NCI-H345 (cell line): Measurements from ENCODE around the gene AP2A2.

Source experiments
- DNase-seq: peaks from one replicate; lab custom pipeline; 2025; lab: John Stamatoyannopoulos, UW

AP2A2 gene

DNA sequence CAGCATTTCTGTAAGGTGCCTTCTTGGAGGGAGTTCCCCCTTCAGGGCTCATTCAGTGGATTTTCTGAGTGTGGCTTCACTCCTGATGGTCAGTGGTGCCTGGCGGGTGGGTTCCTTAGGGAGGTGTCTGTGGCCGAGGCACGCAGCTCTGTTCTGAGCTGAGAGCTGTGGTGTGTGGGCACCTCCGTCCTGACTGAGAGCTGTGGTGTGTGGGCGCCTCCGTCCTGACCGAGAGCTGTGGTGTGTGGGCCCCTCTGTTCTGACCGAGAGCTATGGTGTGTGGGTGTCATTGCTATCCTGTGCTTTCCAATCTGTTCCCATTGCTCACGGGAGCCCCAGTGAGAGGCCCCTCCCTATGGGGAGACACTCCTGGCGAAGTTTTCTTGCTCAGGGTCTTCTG, 71.0 kb downstream of the AP2A2 start:
- no peak for DNase-seq

DNA sequence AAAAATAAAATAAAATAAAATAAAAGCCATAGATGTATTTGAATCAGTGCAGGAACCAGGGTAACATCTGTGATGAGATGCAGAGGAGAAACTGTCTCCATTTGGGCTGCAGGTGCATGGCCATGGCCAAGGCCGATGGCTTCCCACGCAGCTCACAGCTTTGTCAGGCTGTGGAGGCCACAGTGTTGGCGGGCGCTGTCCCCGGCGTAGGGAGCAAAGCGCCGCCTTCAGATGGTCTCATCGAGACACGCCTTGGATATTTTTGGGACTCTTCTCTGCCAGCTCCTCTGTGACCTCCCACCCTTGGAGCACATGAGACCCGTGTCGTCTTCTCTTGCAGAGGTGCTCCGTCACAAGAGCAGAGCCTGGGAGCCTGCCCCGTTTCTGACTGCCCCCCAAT, 72.2 kb downstream of the AP2A2 start:
- DNase-seq, result no peak

DNA sequence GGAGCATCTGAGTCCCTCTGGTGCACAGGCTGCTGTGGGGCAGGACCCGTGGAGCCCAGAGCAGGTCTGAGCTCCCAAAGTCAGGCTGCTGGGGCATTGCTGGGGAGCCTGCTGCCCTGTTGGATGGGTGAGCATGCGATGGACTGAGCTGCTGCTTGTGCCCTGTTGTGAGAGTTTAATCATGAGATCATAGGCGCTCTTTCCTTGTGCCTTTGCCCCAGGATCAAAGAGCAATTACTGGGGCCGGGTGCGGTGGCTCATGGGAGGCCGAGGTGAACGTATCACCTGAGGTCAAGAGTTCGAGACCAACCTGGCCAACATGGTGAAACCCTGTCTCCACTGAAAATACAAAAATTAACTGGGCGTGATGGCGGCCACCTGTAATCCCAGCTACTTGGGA, 73.3 kb downstream of the AP2A2 start:
- DNase-seq, result no peak

DNA sequence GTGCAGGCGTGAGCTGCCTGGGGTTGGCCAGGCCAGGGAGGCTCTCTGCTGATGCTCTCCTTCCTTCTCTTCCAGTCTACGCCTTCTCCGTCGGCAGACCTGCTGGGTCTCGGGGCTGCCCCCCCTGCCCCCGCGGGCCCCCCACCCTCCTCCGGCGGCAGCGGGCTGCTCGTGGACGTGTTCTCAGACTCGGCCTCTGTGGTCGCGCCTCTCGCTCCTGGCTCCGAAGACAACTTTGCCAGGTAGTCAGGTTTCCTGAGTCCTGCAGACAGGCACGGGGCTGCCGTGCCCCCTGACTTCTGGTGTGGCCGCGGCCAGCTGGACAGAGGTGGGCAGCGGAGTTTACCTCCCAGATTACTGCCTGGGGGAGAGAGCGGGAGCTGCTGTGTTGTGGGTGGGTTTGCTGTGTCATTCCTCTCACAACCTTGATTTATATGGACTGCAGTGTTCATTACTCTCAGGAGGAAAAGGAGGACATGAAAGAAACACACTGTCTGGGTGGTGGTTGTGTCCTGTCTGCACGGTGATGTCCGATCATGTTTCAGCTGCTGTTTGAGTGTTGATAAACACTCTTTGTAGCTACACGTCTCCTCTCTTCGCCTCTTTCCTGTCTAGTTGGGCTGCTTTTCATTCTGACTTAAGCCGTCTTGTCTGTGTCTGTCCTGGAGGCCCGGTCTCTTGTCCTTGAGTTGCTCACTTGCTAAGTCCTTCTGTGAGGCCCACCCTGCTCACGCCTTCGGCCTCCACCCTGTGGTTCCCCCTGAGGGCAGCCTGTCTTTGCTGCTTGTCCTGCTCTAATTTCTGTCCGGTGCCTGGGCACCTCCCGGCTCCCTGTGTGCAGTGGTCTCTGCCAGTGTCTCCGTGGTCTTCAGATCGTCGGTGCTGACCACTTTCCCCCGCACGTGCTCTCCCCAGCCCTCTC, 74.9 kb downstream of the AP2A2 start:
- DNase-seq, result no peak

DNA sequence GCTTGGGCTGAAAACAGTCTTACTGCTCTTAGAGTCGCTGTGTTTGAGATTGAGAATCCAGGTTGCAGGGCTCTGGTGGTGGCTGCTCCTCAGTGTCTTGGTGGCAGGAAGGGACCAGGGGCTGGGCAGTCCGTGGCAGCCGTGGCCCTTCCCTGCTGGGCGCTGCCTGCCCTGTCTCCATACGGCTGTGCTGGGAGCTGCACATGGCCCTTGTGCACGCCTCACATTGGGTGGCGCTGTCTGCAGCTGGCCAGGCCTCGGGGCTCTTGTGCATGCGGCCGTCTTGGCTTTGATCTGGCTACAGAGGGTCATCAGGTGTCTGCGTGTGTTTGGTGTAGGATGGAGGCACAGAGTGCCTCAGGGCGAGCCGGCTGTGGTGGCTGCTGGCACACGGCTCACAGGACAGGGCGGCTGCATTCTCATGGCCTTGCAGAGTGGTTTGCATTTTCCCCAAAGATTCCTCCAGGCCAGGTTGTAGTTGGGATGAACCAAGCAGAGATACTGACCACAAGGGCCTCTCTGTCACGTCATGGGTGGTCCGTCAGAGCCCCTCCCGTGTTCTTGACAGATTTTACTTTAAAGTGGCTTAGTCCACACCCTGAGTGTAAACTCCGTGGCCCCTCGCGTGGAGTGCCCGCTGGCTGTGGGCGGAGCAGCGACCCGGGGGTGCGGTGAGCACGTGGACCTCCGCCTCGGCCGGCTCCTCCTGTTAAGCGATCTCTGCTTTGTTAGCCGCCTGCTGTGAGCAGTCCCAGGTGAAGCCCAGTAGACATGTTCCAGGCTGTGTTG, 76.1 kb downstream of the AP2A2 start:
- no peak for DNase-seq

DNA sequence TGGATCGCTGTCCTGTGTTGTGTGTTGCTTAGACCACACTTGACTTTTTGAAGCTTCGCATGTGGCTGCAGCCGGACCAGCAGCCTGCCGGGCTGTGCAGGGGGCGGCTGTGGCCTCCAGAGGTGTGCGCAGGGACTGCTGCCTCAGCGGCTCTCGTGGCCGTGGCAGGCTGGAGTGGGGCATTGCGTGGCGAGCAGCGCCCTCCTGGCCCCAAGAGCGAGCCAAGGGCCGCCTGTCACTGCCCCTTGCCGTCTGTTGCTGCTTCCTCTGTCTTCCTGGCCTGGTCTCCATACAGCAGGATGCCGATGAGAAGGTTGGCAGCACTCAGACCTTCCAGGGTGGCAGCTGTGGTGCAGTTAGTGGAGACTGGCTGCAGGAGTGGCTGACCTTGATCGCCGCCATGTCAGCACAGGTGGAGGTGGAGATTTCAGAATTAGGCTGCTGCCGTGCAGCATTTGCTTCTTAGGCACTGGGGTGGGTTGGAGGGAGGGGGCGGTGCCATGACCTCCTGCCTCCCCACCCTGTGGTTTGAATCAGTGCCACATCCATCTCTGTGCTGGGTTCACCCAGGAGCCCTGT, 76.8 kb downstream of the AP2A2 start:
- no peak for DNase-seq

DNA sequence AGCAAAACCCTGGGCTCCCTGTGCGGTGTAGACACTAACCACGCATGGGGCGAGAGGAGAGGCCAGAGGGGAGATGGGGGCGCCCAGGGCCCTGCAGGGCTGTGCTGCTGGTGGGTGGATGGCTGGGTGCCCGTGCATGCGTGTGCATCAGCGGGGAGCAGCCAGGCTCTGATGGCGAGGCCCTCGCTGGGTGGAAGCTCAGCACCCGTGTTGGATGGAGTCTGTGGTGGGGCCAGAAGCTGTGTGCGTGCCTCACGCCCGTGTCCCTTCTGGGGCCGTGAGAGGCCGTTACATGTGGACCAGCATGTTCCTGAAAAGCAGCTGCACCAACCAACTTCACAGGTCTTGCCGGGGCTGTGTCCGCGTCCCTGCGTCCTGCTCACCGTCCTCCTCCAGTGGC, 77.5 kb downstream of the AP2A2 start:
- DNase-seq, result no peak

DNA sequence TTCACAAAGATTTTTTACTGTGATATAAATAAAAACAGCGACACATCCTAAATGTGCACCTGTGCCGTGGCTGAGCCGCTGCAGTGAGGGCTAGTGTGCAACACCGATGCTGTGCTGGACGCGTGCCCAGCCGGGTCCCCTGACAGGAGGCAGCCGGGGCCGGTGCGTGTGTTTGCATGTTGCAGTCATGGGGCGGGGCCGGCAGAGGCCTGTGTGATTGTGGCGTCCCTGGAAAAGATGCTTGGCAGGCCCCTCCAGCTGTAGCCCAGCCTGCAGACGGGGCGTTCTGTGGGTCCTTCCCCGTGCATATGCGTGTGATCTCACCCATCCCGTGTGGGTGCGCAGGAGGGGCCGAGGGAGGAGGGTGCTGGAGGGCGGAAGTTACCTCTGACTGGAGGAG, 80.3 kb downstream of the AP2A2 start:
- peak; percentile 95 for DNase-seq

DNA sequence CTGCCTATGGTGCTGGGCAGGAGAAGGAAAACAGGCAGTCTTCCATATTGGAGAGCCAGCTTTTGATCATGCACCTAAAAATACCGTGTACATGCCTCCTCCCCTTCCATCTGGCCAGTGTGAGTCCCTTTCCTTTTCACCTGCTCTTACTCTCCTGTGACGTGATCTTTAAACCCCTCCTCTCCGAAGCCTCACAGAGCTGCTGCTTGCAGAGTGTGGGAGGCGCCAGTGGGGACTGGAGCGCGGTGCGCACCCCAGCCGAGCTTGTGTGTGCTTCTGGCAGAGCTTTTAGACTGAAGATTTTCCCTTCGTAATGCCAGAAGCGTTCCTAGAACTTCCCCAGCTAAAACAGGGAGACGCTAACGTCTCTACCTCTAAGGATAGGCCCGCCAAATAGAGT, 81.1 kb downstream of the AP2A2 start:
- DNase-seq, result peak; percentile 81

DNA sequence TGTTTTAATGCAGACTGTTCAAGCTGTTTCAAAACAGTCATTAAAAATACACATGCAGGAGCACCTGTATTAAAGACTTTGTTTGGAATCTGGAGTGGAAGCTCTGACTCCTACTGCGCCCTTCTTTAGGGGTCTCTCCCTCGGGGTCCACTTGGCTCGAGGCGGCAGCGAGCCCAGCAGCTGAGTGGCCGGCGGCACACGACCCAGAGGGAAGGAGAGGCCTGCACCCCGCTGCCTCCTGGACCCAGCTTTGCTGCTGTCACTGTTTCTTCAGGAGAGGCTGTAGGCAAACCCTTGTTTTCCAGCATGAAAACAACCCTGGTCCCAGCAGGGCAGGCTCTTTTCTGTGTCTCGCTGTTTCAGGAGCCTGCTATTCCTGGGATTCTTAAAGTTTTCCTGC, 81.6 kb downstream of the AP2A2 start:
- no peak for DNase-seq

DNA sequence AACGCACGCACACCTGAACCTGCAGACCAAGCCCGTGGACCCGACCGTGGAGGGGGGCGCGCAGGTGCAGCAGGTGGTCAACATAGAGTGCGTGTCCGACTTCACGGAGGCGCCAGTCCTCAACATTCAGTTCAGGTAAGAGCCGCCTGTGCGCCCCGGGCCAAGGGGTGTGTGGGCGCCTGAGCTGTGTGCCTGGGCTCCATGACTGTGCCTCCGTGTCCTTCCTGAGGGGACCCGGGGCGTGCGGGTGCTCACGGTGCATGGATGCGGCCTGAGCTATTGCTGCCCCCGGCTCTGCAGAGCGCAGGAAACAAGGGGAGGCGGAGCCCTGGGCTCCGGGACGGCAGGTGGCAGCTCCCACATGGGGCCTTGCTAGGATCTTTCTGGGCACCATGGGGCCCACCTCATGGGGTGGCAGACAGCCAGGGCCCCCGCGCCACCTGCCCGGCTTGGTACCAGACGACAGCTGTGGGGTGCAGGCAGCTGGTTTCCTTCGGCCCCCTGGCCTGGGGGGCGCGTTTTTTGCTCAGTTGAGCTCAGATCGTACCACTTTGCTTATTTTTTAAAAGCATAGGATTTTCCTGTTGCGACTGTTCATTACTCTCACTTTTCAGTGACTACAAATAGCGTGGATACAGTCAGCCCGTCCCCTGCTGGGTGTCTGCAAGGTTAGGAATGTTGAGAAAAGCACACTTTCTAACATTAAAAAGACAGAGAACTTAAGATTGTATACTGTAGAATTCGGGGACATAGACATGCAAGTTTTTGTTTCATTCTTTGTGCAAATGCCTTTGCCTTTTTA, 82.5 kb downstream of the AP2A2 start:
- DNase-seq, result peak; percentile 78

DNA sequence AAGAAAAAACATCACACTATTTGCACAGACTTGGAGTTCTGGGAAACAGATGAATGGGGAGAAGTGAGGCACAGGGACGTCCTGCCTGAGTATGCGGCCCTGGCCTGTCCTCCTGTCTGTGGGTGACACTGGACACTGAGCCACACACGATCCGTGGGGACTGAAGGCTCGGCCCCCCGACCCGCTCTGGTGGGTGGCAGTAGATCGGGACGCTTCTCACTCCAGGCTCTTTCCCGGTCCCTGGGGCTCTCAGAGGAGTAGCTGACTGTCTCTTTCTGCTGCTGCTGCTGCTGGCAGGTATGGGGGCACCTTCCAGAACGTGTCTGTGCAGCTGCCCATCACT, 83.1 kb downstream of the AP2A2 start:
- DNase-seq, result no peak

DNA sequence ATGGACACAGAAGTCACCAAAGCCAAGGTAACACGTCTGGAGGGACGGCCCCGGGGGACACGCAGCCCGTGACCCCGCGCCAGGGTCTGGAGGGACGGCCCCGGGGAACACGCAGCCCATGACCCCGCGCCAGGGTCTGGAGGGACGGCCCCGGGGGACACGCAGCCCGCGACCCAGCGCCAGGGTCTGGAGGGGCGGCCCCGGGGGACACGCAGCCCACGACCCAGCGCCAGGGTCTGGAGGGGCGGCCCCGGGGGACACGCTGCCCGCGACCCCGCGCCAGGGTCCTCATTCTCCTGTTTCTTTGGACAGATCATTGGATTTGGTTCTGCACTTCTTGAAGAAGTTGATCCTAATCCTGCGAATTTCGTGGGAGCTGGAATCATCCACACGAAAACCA, 83.7 kb downstream of the AP2A2 start:
- no peak for DNase-seq

DNA sequence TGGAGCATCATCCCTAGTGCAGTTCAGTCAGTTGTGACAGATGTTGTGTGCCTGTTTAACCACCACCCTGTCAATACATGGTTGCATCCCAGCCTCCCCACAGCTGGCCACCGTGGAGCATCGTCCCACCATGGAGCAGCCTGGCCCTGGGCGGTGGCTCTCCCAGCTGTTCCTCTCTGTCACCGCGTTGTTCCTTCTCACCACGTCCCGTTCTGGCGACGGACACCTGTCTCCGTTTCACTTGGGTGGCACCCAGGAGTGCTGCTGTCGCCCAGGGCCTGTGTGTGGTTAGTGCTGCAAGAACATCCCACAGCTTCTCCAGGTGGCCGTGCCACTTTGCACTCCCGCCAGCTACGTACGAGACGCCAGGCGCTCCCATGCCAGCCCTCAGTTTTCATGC, 84.3 kb downstream of the AP2A2 start:
- DNase-seq, result no peak

DNA sequence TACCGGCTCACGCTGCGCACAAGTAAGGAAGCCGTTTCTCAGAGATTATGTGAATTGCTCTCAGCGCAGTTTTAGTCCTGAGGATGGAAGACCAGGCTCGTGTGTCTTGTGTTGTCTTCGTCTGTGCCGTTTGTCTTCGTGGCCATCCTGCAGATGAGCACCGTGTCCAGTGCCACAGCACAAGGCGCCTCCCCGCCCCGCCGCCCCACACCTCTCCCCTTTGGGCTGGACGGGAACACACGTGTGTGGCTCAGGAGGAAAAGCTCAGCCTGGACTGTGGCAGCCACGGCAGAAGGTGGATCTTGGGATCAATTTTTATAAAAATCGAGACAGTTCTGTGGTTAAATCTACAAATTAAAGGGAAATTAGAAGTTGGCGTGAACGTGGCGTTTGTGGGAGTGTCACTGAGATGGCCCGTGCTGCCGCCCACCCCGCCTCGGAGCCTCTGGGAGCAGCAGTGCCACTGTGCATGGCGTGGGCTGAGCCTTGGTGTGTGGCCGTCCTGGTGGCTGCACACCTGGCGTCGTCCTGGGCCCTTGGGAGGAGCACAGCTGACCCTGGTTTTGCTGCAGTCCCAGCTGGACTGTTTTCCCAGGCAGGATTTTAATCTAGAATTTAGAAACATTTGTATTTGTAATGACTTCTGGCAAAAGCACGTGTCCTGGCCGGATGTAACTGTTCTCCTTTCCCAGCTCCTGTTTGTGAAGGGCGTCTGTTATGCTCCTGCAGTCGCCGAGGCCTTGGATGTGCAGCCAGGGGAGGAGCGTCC, 85.1 kb downstream of the AP2A2 start:
- no peak for DNase-seq

DNA sequence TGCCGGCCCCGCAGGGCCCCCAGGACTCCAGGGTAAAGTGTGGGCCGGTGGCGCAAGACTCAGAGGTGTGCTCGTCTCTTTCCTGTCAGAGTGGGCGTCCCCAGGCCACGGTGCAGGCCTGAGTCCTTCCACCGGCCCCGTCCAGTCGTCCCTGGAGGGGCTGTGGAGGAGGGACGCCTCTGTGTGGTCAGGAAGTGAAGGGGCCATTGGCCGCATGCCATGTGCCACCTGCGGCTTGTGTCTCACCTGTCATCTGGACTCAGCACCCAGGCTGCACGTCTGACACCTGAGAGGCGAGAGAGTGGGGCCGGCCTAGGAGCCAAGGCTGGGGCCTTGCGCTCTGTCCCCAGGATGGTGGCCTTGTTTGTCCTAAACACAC, 85.6 kb downstream of the AP2A2 start:
- DNase-seq, result no peak

DNA sequence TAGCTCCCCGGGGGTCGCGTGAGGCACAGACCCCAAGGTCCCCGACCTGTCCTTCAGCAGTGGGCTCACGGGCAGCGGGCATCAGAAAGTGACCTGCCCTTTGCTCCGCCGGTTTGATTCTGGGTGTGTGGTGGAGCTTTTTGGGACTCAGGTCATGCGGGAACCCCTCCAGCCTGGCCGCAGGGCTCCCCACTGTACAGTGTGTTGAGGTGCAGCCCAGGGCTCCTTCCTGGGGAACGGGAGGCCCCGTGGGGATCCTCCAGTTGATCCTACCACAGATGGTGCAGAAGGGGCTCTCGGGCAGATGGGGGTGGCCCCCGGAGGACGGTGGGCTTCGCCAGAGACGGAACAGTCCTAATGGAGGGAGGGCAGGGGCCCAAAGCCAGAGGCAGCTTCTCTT, 86.6 kb downstream of the AP2A2 start:
- DNase-seq, result no peak

DNA sequence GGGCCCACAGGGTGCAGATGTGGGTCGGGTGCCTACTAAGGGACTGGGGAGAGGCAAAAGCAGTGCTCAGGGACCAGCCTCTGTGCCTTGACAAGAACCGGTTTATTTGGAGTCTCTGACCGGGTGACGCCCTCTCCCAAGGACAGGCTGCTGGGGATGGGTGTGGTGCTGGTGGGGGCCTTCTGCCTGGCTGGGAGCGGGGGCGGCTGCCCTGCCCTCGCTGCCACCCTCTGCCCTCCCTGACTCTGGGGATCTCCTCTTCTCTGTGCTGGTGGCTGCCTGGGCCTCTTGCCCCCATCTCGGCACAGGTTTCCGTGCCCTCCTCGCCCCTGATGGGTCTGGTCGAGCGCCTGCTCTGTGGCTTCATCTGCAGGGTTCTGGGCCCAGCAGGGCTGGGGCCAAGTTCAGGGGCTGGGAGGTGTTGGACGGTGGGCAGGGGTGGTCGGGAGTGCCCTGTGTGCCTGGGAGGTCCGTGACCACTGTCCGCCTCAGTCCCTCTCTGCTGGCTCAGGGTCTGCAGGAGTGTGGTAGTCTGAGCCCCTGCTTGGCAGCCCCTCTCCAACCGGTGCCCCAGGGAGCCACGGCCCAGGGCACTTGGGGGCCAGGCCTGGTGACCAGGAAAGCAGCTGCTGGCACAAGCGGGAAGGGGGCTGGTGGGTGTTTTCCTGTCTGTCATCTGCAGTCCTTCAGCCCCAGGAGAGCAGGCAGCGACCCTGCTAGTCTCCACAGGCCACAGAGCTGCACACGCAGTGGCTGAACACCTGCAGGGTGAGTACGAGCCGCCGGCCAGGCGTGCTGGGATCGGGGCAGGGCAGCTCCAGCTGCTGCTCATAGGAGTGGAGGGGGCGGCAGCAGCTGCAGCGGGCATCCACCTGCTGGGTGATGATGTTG, 87.3 kb downstream of the AP2A2 start:
- peak; percentile 87 for DNase-seq

DNA sequence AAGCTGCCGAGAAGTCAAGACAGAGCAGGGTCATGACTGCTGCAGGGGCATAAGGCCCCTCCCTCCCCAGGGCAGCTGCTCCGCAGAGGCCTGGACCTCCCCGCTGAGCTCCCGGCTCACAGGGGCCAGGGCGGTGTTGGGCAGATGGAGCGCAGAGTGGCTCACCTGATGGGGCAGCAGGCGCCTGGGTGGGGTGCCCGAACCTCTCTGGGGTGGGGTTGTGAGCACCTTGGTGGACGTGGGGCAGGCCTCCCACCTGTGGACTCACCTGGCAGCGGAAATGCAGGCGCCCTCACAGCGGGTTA, 87.9 kb downstream of the AP2A2 start:
- DNase-seq, result no peak

DNA sequence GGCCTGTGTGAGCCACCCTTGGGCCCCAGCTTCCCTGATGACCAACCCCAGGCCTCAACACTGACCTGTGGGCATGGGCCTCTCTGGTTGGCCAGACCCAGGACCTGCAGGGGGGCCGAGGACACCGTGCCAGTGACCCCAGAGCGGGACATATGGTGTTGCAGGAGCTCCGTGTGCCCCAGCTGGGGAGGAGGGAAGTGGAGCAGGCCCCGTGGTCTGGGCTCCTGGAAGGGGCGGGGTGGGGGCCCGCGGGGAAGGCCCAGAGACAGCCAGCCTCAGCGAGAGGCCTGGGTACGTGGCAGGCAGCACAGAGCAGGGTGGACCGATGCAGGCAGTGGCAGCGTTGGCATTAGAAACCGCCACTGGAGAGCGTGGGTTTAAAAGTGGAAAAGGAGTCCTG, 88.6 kb downstream of the AP2A2 start:
- no peak for DNase-seq

DNA sequence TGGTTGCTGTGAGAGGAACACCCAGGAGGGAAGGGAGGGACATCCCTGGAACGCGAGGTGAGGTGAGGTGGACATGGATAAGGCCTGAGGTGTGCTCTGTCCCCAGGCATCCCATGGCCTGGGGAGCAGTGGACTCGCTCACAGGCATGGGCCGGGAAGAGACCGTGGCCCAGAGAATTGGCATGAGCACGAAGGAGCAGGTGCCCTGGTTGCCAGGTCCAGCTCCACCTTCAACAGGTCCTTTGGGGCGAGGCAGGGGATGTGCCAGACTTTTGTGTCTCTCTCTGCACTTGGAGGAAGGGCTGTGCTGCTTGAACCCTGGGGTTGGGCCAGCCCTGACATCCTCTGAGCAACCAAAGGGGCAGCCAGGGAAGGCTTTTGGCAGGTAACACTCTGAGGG, 89.4 kb downstream of the AP2A2 start:
- no peak for DNase-seq
